Measurements from ENCODE around the gene FAM53A.

- TF ChIP-seq EZH2 (IDR thresholded peaks at IDR 0.05) (no peak), POLR2AphosphoS5 (IDR thresholded peaks at IDR 0.05; ENCODE audit: borderline replicate concordance, low read depth, low read length) (no peak), FOXP2 (optimal IDR thresholded peaks at IDR 0.05; ENCODE audit: control extremely low read depth, extremely low read length, insufficient read depth) (no peak)
Observed at GRCh38 chr4:1614854-1615595, 69.1 kb downstream of the FAM53A start.

Measured in SK-N-MC (cell line).